Measurements from ENCODE around the gene CALHM5.
"Not testable (repeated sequence)": the region's sequence is repeated elsewhere in the genome, so short reads cannot be mapped to it uniquely, and the experiment has no call there.

Gene CALHM5

GRCh38 chr6:116492331-116493067, 18.9 kb upstream of the CALHM5 start:
- Histone ChIP-seq H3K9ac (ENCODE audit: low read length) (no peak overlapping the region), H4K20me1 (ENCODE audit: insufficient read depth, low read length) (no peaks in the 10 kb centered on the region), H3K36me3 (replicated peaks; ENCODE audit: insufficient read depth, low read length) (no peaks in the 10 kb centered on the region), H3K27me3 (replicated peaks; ENCODE audit: insufficient read depth, low read length) (no peaks in the 10 kb centered on the region), H3F3A (ENCODE audit: insufficient read depth, low read length) (no peaks in the 10 kb centered on the region), H3K79me2 (ENCODE audit: low read length) (no peaks in the 10 kb centered on the region), H3K27ac (ENCODE audit: low read length) (no peak overlapping the region), H3K4me2 (ENCODE audit: low read depth, low read length) (no peak overlapping the region), H3K4me3 (ENCODE audit: low read length) (no peak overlapping the region), H2AFZ (ENCODE audit: low read length) (no peak overlapping the region), H3K4me1 (ENCODE audit: low read length) (no peaks in the 10 kb centered on the region), H3K9me3 (replicated peaks; ENCODE audit: insufficient read depth, low read length) (no peaks in the 10 kb centered on the region), H3K9me2 (replicated peaks; ENCODE audit: insufficient read depth, low read length) (no peaks in the 10 kb centered on the region)
- no peak for DNase-seq
- TF ChIP-seq EZH2 (optimal IDR thresholded peaks at IDR 0.05; ENCODE audit: low read depth, low read length): no peak
- TF ChIP-seq EZH2phosphoT487 (IDR thresholded peaks at IDR 0.05; ENCODE audit: low read length): no peak
- no peak for TF ChIP-seq CTCF (IDR thresholded peaks at IDR 0.05; ENCODE audit: low read length)

GRCh38 chr6:116495161-116495560, 16.3 kb upstream of the CALHM5 start:
- not testable (repeated sequence) for H3K9me2 ChIP-seq (replicated peaks; ENCODE audit: insufficient read depth, low read length); H3K27ac ChIP-seq (ENCODE audit: low read length); H3K4me3 ChIP-seq (ENCODE audit: low read length); H2AFZ ChIP-seq (ENCODE audit: low read length); H3K4me2 ChIP-seq (ENCODE audit: low read depth, low read length); H3K79me2 ChIP-seq (ENCODE audit: low read length); H3F3A ChIP-seq (ENCODE audit: insufficient read depth, low read length); DNase-seq; H3K9ac ChIP-seq (ENCODE audit: low read length); H4K20me1 ChIP-seq (ENCODE audit: insufficient read depth, low read length); H3K27me3 ChIP-seq (replicated peaks; ENCODE audit: insufficient read depth, low read length); H3K4me1 ChIP-seq (ENCODE audit: low read length); H3K9me3 ChIP-seq (replicated peaks; ENCODE audit: insufficient read depth, low read length); H3K36me3 ChIP-seq (replicated peaks; ENCODE audit: insufficient read depth, low read length)

GRCh38 chr6:116497113-116497676, 14.2 kb upstream of the CALHM5 start:
- H4K20me1 ChIP-seq (ENCODE audit: insufficient read depth, low read length): no peaks in the 10 kb centered on the region
- H3K9ac ChIP-seq (ENCODE audit: low read length): no peak overlapping the region
- H3K4me2 ChIP-seq (ENCODE audit: low read depth, low read length): no peak overlapping the region
- H3K4me3 ChIP-seq (ENCODE audit: low read length): no peak overlapping the region
- H3K27me3 ChIP-seq (replicated peaks; ENCODE audit: insufficient read depth, low read length): no peaks in the 10 kb centered on the region
- H2AFZ ChIP-seq (ENCODE audit: low read length): no peak overlapping the region
- TF ChIP-seq EZH2 (optimal IDR thresholded peaks at IDR 0.05; ENCODE audit: low read depth, low read length) (no peak), EZH2phosphoT487 (IDR thresholded peaks at IDR 0.05; ENCODE audit: low read length) (no peak), CTCF (IDR thresholded peaks at IDR 0.05; ENCODE audit: low read length) (no peak)
- no peaks in the 10 kb centered on the region for H3K36me3 ChIP-seq (replicated peaks; ENCODE audit: insufficient read depth, low read length)
- no peaks in the 10 kb centered on the region for H3F3A ChIP-seq (ENCODE audit: insufficient read depth, low read length)
- no peaks in the 10 kb centered on the region for H3K79me2 ChIP-seq (ENCODE audit: low read length)
- no peaks in the 10 kb centered on the region for H3K9me2 ChIP-seq (replicated peaks; ENCODE audit: insufficient read depth, low read length)
- no peak overlapping the region for H3K27ac ChIP-seq (ENCODE audit: low read length)
- no peak for DNase-seq
- no peaks in the 10 kb centered on the region for H3K4me1 ChIP-seq (ENCODE audit: low read length)
- no peaks in the 10 kb centered on the region for H3K9me3 ChIP-seq (replicated peaks; ENCODE audit: insufficient read depth, low read length)

- no peak for DNase-seq
- H3K4me3 ChIP-seq (ENCODE audit: low read length): no peak overlapping the region
- no peaks in the 10 kb centered on the region for H3K9me2 ChIP-seq (replicated peaks; ENCODE audit: insufficient read depth, low read length)
- no peaks in the 10 kb centered on the region for H3F3A ChIP-seq (ENCODE audit: insufficient read depth, low read length)
- H2AFZ ChIP-seq (ENCODE audit: low read length): no peak overlapping the region
- H3K9me3 ChIP-seq (replicated peaks; ENCODE audit: insufficient read depth, low read length): no peaks in the 10 kb centered on the region
- H4K20me1 ChIP-seq (ENCODE audit: insufficient read depth, low read length): no peaks in the 10 kb centered on the region
- H3K79me2 ChIP-seq (ENCODE audit: low read length): no peaks in the 10 kb centered on the region
- H3K27ac ChIP-seq (ENCODE audit: low read length): no peak overlapping the region
- H3K9ac ChIP-seq (ENCODE audit: low read length): no peak overlapping the region
- no peak overlapping the region for H3K4me2 ChIP-seq (ENCODE audit: low read depth, low read length)
- H3K27me3 ChIP-seq (replicated peaks; ENCODE audit: insufficient read depth, low read length): no peaks in the 10 kb centered on the region
- TF ChIP-seq EZH2 (optimal IDR thresholded peaks at IDR 0.05; ENCODE audit: low read depth, low read length) (no peak), EZH2phosphoT487 (IDR thresholded peaks at IDR 0.05; ENCODE audit: low read length) (no peak), CTCF (IDR thresholded peaks at IDR 0.05; ENCODE audit: low read length) (no peak)
- H3K4me1 ChIP-seq (ENCODE audit: low read length): no peaks in the 10 kb centered on the region
- H3K36me3 ChIP-seq (replicated peaks; ENCODE audit: insufficient read depth, low read length): no peaks in the 10 kb centered on the region
Observed at GRCh38 chr6:116500969-116501433, 10.4 kb upstream of the CALHM5 start.
